ENCODE data around the gene ZNF415. TPM values are rescaled to one million over a fixed set of nuclear protein-coding genes. Genes with fewer than 3 reads are reported as not detected.

Gene ZNF415
- total and polyA plus RNA-seq, 9 of the 15 experiments (the other 6 are each of a cell fraction or from before 2014, with no cell fraction given) = 0.06 to 0.82 (median 0.14) TPM; not detected in 2

- TF ChIP-seq E2F1 (CRISPR knock-in tag; IDR thresholded peaks at IDR 0.05) (no peak), CREB3L1 (IDR thresholded peaks at IDR 0.05; ENCODE audit: borderline replicate concordance, low read depth) (no peak), ETV6 (IDR thresholded peaks at IDR 0.05; ENCODE audit: borderline replicate concordance in 1 of 2, low read depth in 2 of 2, low read length in 1 of 2) (no peak), ETV6 (CRISPR knock-in tag; IDR thresholded peaks at IDR 0.05; ENCODE audit: borderline replicate concordance) (no peak), TRIM24 (IDR thresholded peaks at IDR 0.05) (no peak), ZNF395 (CRISPR knock-in tag; IDR thresholded peaks at IDR 0.05) (no peak), PTRF (tag; IDR thresholded peaks at IDR 0.05) (no peak), SNAPC5 (CRISPR knock-in tag; IDR thresholded peaks at IDR 0.05) (no peak), SNIP1 (IDR thresholded peaks at IDR 0.05; ENCODE audit: low read depth) (no peak), SRSF9 (IDR thresholded peaks at IDR 0.05; ENCODE audit: borderline replicate concordance, low read depth, low read length) (no peak), ARID1B (IDR thresholded peaks at IDR 0.05) (no peak)
Observed at GRCh38 chr19:53182202-53182601, 49.5 kb upstream of the ZNF415 start (continued).

All from K562 (cell line).